GM10266 (cell line): ENCODE measurements around the gene PSME4.
"Not testable (repeated sequence)": the region's sequence is repeated elsewhere in the genome, so short reads cannot be mapped to it uniquely, and the experiment has no call there.

Experiments used
- DNase-seq: peaks from one replicate; pipeline ENCODE4 v3.0.0; 2012; ENCODE audit errors: extremely low spot score
- TF ChIP-seq, protein P1 (sequence below): IDR thresholded peaks from 2 replicates; pipeline ENCODE4 v1.5.1; 2012; ENCODE audit warnings: mild to moderate bottlenecking, low read depth; ENCODE audit not compliant: control insufficient read depth, insufficient read depth; ENCODE audit errors: missing control alignments

The PSME4 gene

DNA sequence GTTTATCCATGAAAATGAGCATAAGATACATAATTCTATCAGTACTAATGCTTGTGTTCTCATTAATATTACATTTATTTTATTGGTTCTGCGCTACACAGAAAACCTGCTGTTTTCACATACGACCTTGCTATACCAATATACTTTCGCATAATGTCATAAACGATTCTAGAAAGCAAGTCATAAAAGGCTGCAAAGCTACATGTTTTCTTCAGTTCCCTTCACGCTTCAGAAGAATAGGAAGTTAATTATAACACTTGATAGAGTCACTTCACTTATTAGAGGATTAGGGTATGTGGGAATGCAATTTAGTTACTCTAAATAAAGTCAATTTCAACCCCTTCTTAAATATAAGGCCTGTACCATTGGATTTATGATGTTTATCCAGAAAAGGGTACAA lies 29.0 kb downstream of the PSME4 start:
- DNase-seq = peak; percentile 30
- TF ChIP-seq, protein P1, sequence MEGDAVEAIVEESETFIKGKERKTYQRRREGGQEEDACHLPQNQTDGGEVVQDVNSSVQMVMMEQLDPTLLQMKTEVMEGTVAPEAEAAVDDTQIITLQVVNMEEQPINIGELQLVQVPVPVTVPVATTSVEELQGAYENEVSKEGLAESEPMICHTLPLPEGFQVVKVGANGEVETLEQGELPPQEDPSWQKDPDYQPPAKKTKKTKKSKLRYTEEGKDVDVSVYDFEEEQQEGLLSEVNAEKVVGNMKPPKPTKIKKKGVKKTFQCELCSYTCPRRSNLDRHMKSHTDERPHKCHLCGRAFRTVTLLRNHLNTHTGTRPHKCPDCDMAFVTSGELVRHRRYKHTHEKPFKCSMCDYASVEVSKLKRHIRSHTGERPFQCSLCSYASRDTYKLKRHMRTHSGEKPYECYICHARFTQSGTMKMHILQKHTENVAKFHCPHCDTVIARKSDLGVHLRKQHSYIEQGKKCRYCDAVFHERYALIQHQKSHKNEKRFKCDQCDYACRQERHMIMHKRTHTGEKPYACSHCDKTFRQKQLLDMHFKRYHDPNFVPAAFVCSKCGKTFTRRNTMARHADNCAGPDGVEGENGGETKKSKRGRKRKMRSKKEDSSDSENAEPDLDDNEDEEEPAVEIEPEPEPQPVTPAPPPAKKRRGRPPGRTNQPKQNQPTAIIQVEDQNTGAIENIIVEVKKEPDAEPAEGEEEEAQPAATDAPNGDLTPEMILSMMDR = no peak

DNA sequence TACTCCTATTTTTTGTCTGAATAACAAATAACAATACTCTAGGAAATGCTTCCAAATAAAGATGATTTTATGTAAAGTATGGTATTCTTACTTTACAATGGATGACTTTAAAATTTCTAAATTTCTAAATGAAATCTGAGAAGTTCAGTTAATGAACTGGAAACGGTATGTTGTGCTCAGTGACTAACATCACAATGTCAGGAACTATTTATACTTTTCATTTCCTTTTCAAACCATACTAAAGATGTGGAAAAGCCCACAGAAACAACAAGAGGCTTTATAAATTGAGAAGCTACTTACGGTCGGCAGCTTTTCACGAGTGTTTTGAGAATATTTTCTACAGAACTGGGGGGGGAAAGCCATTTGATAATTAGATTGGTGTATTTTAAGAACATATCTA lies 31.1 kb downstream of the PSME4 start:
- TF ChIP-seq, protein P1 = no peak
- DNase-seq = no peak

DNA sequence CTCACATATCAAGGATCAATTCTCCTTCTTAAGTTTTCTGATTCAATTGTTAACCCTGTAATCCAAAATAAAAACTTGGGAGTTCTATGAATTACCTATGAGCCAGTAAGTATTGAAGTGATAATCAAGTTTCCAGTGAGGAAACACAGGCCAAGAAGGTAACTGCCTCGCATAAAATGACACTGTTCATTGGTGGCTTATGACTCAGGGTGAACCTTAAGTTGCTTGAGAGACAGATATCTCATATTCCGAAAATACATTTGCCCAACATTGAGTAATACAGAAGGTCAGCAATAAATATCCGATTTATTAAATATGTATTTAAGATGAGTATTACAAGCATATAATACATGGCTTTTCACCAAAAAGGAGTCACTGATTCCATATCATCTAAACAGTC lies 31.9 kb downstream of the PSME4 start:
- no peak for DNase-seq
- TF ChIP-seq, protein P1 = no peak

DNA sequence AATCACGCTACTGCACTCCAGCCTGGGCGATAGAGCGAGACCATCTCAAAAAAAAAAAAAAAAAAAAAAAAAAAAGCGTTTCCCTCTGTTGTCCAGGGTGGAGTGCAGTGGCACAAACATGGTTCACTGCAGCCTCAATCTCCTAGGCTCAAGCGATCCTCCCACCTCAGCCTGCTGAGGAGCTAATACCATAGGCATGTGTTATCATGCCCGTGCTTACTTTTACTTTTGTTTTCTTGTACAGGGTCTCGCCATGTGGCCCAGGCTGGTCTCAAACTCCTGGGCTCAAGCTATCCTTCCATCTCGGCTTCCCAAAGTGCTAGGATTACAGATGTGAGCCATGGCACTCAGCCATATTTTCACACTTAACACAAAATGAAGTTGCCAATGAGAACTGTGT lies 37.5 kb downstream of the PSME4 start:
- TF ChIP-seq, protein P1 = no peak
- no peak for DNase-seq

DNA sequence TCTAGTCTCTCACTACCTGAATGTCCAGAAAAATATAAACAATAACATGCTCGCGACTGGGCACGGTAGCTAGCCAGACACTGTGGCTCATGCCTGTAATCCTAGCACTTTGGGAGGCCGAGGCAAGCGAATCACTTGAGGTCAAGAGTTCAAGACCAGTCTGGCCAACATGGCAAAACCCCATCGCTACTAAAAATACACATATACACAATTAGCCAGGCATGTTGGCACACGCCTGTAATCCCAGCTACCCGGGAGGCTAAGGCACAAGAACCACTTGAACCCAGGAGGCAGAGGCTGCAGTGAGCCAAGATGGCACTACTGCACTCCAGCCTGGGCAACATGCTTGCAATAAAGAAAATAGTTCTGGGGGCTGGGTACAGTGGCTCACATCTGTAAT lies 44.5 kb downstream of the PSME4 start:
- not testable (repeated sequence) for DNase-seq

DNA sequence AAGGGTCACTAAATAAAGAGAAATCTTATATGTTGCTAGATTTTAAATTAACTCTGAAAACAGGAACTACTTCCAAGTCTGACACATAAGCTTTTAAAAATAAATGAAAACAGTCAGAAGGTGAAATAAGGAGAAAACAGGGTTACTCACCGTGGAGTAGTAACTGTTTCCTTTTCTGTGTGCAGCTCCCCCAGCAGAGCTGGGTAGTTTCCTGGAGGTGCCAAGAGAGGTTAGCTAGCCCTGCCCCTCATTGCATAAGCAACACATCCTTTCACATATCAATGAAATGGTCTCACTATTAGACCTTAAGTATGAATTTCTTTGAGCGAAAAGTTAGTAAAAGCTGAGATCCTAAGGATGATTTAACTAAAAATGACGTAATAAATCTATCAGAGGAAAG lies 57.1 kb downstream of the PSME4 start:
- TF ChIP-seq, protein P1 = no peak
- peak; percentile 36 for DNase-seq

DNA sequence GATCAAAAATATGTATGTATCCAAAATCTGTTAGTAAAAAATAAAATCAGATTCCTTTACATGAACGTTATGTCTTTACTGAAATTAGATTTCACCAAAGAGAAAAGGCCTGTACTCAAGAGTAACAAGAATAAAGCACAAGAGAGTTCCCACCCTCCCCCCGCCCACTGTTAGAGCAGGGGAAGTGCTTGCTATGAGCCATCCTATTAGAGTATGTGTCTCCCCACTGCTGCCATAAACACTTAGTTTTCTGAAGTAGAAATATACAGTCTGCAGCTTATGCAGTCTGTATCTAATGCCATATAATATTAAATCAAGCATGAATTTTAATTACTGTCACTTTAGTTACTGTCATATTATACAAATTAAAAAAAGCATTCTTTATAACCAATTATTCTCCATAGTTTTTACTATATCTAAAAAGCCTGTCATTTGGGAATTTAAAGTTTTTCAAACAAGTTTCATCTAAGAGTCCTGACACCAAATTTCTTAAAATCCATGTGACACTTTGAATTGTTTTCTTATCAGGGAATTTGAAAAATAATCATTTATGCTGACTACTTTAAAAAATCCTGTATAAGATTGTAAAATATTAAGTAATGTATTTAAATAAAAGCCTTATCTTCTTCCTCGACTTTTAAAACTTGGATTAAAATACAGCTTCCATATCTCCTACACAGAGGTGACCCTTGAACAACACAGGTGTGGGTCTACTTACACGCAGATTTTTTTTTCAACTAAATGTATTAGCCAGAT lies 59.2 kb downstream of the PSME4 start:
- TF ChIP-seq, protein P1 = no peak
- DNase-seq = no peak

DNA sequence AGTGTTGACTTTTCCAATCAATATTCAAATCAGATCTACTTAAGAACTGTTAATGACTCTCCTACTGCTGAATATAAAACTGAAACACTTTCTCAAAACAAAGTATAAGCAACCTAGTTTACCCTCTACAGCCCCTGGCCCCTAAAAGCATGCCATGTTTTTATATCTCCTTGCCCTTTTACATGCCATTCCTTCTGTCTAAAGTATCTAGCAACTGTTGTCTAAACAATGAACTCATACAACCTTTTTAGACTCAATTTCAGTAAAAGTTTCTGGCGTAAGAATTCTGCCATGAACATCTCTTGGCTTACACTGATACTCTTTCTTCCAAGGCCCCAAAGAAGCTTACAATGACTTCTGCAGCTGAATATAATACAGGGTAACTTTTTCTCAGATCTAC lies 63.2 kb downstream of the PSME4 start:
- TF ChIP-seq, protein P1 = no peak
- DNase-seq = no peak
